HG03354 (cell line): ENCODE data around the gene GRM2.

Experiments
- ATAC-seq: cut with Tn5 transposase; IDR thresholded peaks from one replicate; pipeline ENCODE4 v1.9.1; 2021; ENCODE audit warnings: mild to moderate bottlenecking; ENCODE audit not compliant: unreplicated experiment, poor library complexity, severe bottlenecking

Gene GRM2

GRCh38 chr3:51706788-51707731, at the start of gene GRM2:
TSS of gene GRM2 (plus strand) at chr3:51707068. CDS start at chr3:51708984, 1,916 bp downstream.
- no peak for ATAC-seq

DNA sequence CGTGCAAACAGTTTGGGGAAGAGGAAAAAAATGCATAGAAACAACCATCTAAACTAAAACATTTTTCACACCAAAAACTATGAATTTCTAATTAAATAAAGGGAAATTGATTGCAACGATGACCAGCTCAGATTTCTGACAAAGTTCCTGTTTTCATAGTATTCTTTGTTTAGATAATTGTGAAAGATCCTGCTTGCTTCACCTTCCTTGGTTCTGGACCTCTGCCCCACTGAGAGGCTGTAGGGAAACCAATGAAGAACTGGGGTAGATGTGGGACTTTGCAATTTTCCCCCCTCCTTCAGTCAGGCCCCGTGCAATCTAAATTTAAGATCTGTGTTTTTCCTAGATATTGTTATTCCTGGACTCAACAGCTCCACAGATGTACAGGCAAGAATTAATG, 49.6 kb upstream of the GRM2 start:
- ATAC-seq, result no peak

DNA sequence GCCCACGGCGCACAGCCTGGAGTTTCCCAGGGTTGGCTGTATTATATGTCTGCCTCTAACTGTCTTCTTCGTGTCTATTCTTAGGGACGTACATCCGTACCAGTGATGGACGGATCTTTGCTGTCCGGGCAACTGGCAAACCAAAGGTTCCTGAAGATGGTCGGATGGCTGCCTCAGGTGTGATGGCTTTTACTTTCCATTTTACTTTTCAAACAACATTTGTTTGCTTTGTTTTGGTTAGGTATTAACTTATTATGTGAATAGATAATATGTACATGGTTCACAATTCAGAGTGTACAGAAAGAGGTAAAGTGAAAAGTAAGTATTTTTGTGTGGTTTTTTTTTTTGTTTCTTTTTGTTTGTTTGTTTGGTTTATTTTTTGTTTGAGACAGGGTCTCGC, 46.9 kb upstream of the GRM2 start:
- ATAC-seq, result no peak

DNA sequence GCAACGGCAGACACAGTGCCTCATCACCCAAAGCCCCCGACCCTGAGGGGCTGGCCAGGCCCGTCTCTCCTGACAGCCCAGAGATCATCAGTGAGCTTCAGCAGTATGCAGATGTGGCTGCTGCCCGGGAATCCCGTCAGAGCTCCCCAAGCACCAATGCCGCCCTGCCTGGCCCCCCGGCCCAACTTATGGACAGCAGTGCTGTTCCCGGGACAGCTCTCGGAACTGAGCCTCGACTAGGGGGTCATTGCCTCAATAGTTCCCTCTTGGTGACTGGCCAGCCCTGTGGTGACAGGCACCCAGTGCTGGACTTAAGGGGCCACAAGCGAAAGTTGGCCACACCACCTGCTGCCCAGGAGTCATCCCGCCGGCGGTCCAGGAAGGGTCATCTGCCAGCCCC, 44.4 kb upstream of the GRM2 start:
- no peak for ATAC-seq

DNA sequence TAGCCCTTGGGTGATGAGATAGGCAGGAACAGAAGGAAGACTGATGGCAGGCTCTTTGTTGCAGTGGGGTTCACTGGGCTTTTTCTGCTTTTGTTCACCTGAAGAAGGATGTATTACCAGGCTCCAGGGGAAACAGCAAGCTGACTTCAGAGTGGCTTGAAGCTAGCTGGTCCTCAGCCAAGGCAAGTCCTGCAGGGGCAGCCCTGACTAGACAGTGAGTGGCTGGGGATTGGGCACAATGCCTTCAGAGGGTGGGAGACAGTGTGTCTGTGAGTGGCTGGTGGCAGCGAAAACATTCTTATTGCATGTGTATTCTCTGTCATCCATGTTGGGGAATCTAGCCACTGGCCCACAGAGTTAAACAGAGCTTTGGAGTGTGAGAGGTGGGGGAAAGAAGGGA, 38.1 kb upstream of the GRM2 start:
- ATAC-seq, result no peak

GRCh38 chr3:51669241-51670052, 37.4 kb upstream of the GRM2 start:
- peak; percentile 27 for ATAC-seq

GRCh38 chr3:51670053-51670822, 36.6 kb upstream of the GRM2 start:
- no peak for ATAC-seq

- ATAC-seq, result peak; percentile 77
These were observed 35.8 kb upstream of the GRM2 start, which contains the start of gene TEX264 for GRCh38 chr3:51670823-51671733. TSS of gene TEX264 (plus strand) at chr3:51671252. CDS start at chr3:51674305, 3,053 bp downstream.

DNA sequence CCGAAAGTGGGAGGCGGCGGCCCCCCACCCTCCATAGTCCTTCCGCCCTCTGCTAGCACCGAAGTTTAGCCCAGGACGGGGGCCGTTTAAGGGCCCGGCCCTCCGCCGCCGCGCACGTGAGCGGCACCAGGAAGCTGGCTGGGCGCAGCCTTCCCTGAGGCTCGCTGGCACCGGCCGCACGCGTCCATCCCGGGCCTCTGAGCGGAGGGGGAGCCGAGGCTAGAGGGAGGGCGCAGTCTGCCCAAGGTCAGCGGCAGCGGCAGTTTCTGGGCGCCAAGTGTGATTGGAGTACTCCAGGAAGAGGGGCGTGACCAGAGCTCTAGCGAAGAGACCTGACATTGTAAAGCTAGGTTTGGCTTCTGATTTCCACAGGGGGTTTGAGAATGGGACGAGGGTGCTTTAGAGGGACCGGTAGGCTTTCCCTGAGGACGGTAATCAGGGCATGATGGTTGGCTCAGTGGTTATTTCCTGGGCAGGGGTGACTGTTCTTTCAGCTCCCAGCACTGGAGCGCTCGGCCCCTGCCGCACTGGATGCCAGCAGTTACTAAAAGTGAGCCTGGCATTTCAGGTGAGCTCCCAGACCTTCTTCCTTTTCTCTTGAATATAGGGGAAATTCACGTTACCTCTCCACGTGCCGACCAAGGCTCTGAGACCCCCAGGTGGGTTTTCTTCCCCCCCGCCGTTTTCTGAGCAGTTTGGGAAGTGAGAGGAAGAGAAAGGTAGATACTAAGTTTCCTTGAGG, 35.0 kb upstream of the GRM2 start:
- ATAC-seq, result peak; percentile 41

DNA sequence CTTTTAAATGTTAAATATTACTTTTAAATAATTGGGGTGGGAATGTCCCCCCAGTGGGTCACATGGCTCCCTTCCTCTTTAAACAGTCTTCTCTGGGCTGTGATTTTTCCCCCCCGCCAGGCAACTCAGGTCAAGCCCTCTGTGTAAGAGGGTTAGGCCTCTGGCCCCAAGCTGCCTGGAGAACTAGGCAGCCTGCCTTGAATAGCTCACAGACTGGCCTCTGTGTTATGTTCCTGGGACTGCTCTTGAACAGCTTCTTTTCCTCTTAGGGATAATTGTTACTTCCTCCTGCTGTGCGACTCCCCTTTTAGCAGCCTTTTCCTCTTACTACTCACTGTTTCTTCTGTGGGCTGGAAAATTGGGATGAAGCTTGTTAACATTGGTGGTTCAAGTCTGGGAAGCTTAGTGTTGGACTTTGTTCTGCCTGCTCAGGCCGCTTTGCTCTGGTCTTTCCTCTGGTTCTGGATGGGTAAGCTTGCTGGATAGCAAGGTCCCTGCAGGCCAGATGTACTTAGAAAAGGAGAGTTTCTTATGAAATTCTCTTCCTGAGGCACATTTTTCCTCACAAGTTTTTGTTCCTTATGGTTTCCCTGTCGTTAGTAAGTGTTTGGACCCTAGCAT, 33.6 kb upstream of the GRM2 start:
- no peak for ATAC-seq

- ATAC-seq, result no peak
These were observed 32.8 kb upstream of the GRM2 start for GRCh38 chr3:51673802-51674654.

DNA sequence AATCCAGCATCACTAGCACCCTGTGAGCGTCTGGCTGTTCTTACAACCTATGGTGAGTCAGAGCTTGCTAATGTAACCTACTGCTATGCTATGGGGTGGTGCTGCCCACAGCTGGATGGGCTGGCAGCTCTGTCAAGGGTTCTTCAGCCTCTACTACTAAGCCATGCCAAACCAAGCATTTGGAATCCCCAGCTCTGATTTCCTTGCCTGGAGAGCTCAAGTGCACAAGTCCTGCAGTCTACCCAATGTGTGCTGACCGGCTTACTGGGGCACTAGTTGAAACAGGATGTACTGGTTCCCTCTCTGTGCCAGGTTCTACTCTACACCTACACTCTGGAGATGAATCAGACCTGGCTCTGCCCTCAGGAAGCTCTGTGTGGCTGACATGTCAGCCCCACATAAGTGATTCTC, 31.7 kb upstream of the GRM2 start:
- ATAC-seq, result no peak

GRCh38 chr3:51676102-51676640, 30.7 kb upstream of the GRM2 start:
- no peak for ATAC-seq

DNA sequence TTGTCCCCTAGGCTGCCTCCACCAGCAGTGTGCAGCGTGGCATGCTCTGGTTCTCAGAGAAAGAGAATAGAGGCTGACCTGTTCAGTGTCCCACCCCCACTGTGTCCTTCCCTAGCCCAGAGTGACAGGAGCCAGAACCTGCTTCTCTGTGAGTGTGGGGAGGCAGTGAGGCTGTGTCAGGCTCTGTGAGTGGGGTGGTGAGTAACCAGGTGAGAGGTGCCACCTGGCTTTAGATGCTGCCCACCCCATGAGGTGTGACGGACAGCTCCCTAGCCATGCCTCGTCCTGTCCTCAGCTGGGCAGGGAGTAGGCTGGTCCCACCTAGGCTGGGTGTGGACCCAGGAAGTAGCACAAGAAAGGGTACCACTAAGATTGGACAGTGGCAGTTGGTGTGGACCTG, 29.5 kb upstream of the GRM2 start:
- ATAC-seq, result no peak

DNA sequence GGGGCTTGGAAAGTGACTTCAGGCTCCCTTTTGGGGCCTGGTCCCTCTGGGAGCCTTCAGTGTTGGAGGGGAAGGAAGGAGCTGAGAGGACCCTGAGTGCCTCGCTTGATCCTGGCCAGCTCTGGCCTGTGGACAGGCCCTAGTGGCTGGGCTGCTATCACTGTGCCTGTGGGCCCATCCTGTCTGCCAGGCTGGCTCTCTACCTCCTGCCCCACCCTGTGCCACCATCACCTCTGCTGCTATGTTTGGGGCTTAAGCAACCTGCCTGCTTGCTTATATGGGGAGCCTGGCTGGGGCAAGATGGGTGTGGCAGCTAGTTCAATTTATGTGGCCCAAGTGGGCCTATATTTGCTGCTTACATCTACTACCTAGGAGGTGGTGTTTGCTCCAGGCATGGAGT, 28.7 kb upstream of the GRM2 start:
- no peak for ATAC-seq

GRCh38 chr3:51678641-51679040, 28.2 kb upstream of the GRM2 start:
- ATAC-seq, result no peak

GRCh38 chr3:51679318-51679717, 27.6 kb upstream of the GRM2 start:
- ATAC-seq, result no peak
